NCI-H748 (cell line): ENCODE data around the gene ARF3.
A peak's percentile ranks its signal among the peaks of the same experiment; 100 is the strongest.
"Not testable (repeated sequence)": the region's sequence is repeated elsewhere in the genome, so short reads cannot be mapped to it uniquely, and the experiment has no call there.

Experiments
- DNase-seq: peaks from one replicate; lab custom pipeline; 2025; ENCODE audit not compliant: unreplicated experiment; lab: John Stamatoyannopoulos, UW

ARF3 gene

GRCh38 chr12:48933664-48934311 lies 23.5 kb downstream of the ARF3 start:
- DNase-seq, result no peak

GRCh38 chr12:48932878-48933277 lies 24.4 kb downstream of the ARF3 start:
- no peak for DNase-seq

- no peak for DNase-seq
These were observed 26.8 kb downstream of the ARF3 start for GRCh38 chr12:48930475-48930874.

DNA sequence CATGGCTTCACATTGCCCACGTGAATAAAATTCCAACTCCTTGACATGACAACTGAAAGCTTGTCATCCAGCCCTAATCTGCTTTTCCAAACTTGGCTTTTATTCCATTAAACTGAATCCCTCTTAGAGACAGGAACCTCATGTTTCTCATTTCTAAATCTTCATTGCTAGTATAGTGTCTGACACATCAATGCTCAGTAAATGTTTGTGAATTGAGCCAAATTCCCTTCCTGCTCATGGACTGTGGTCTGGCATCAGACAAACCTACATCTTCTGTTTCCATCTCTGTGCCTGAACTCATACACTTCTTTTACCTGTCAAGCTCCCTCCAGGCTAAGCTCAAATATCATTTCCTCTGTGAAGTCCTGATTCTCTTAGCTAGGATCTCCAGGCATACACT lies 27.7 kb downstream of the ARF3 start:
- DNase-seq, result no peak

DNA sequence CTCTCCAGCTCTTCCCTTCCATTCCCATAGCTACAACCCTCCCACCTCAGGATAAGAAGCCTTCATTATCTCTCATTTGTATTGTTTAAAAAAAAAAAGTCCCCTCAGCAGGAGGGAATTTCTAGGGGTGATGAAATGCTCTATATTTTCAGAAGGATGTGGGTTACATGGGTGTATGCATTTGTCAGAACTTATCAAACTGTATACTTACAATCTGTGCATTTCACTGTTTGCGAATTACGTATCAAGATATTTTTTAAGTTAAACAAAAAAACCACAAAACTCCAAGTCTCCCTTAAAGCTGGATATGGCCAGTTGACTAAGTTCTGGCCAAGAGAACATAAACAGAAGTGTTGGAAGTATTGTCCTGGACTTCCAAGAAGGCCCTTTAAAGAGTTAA lies 30.0 kb downstream of the ARF3 start:
- no peak for DNase-seq

DNA sequence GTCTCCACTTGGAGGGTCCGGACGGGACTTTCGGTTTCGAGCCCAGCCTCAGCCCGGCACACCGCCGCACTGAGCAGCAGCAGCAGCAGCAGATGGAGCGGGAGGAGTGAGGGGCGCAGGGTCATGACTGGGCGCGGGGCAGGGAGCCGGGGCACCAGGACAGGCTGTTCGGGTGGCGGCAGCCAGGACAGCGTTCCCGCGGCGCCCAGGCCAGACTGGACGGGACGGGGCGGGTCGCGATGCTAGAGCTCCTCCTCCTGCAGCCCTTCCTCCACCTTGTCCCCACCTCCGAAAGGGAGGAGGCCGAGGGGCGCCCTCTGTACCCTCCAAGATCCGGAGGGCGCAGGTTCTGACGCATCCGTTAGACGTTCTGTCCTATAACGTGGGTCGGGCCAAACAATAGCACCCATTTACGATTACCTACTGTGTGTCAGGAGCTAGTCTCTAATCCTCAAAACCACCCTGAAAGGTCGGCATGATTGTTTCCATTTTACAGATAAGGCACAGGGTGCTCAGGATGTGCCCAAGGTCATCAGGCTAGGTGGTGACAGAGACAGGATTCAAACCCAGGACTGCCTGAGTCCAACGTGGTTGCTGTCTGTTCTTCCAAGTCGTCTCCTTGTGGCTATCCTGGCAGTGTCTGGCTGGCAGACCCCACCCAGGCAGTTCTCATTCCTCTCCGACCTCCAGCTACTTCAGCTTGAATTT lies 31.8 kb downstream of the ARF3 start, which contains the start of gene FKBP11:
TSS of gene FKBP11 (minus strand) at position 189 of the 708 bp plus-strand sequence. CDS start at position 125, 64 bp downstream.
- DNase-seq, result peak; percentile 32

- peak; percentile 73 for DNase-seq
These were observed 32.5 kb downstream of the ARF3 start for GRCh38 chr12:48924617-48925303.

DNA sequence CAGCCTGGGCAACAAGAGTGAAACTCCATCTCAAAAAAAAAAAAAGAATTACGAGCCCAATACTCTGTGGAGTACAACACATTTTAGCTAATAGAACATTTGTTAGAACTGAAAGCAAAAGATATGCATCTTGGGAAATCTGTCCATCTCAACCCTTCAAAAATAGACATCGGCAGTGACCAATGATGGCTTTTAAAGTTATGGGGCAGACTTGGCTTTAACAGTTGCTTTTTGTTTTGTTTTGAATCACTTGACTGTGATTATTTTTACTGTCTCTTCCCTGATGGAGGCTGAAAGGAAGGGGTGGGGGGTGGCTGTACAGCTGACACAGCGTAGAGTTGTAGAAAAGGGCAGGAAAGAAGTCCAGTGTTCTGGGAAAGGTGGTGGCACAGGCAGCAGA lies 34.2 kb downstream of the ARF3 start:
- DNase-seq, result no peak

- DNase-seq, result no peak
These were observed 39.3 kb downstream of the ARF3 start for GRCh38 chr12:48917857-48918537.

DNA sequence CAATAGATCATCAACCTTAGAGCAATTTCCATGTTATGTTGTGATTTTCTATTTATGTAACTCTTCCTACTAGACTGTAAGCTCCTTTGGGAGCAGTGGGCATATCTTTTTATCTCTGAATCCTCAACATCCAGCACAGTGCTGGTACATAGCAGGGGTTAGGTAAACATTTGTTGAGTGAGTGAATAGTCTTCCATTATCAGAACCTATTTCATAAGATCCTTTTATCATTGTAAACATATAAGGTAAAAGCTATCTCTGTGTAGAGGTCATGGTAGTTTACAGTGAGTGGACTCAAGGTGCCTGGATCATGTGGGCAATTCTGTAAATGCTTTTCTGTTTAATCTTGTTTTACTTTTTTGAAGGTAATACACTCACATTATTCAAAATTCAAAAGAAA lies 47.1 kb downstream of the ARF3 start:
- DNase-seq, result peak; percentile 30

- not testable (repeated sequence) for DNase-seq
These were observed 47.6 kb downstream of the ARF3 start for GRCh38 chr12:48909698-48910097.

DNA sequence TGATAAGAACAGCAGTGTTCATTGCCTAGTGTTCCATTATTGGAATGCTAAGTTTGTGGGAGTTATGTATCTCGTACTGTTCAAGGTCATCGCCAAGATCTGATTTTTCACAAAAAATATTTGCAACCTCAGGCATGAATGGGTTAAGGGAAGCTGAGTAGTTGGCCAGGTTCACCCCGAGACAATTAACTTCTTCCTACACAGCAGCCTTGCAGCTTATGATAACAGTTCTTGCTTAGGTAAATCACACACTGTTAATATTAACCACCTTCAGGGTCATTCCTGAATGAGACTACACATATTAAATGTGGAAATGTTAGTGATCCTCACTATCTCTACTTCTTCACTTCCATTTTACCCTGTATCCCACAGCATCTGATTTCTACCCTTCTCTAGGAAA lies 50.0 kb downstream of the ARF3 start:
- DNase-seq, result no peak

DNA sequence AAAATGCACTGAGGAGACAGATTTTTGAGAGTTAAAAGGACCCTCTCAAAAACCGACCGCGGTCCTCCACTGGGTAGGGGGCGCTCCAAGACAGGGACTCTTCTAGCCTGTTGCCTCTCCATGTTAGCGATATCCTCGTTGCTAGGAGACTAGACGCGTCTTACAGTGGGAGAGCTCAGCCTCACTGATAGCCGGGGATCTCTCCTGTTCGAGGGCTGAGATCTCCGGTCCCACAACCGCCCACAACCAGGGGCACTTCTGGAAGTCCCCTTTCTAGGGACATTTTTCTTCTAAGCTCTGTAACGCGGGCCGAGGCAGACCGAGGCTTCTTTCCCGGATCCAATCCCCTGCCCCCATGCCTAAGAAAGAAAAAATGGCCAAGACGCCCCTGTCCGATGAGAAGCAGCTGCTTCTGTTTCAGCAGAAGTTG lies 53.3 kb downstream of the ARF3 start:
- DNase-seq, result peak; percentile 92

DNA sequence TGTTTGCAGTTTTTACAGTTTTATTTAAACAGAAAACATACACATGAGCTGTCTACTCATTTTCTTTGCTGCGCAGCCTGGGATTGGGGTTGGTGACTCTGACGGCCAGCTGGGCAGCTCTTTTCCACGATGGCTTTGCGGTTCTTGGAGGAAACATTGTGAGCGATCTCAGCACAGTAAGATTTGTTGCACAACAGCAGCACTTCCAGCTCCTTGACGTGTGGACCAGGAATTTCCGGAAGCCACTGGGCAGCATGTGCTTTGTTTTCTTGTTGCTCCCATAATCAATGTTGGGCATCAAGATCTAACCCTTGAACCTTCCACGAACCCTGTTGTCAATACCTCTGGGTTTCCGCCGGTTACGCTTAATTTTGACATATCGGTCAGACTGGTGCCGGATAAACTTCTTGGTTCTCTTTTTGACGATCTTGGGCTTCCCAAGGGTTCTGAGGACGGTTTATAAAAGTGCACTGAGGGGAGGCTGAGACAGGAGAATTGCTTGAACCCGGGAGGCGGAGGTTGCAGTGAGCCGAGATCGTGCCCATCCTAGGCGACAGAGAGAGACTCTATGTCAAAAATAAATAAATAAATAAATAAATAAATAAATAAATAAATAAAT lies 53.8 kb downstream of the ARF3 start:
- no peak for DNase-seq

GRCh38 chr12:48901278-48901677 lies 56.0 kb downstream of the ARF3 start:
- no peak for DNase-seq

DNA sequence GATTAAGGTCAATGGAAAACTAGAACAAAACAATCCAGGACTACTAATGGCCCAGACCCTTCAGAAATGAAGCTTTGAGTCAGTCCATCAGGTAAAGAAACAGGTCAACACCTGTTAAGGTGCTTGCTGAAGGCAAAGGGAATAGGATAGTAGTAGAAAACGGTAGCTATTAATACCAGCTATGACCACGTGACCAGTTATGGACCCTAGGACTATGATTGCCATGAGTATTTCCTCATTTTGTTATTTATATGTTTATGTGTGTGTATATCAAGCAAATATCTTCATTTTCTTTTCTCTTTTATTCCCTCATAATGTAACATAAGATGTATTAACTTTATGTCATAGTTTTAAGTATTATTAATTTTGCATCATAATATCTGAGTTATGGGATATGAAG lies 57.6 kb downstream of the ARF3 start:
- no peak for DNase-seq

GRCh38 chr12:48894271-48894670 lies 63.0 kb downstream of the ARF3 start:
- no peak for DNase-seq

DNA sequence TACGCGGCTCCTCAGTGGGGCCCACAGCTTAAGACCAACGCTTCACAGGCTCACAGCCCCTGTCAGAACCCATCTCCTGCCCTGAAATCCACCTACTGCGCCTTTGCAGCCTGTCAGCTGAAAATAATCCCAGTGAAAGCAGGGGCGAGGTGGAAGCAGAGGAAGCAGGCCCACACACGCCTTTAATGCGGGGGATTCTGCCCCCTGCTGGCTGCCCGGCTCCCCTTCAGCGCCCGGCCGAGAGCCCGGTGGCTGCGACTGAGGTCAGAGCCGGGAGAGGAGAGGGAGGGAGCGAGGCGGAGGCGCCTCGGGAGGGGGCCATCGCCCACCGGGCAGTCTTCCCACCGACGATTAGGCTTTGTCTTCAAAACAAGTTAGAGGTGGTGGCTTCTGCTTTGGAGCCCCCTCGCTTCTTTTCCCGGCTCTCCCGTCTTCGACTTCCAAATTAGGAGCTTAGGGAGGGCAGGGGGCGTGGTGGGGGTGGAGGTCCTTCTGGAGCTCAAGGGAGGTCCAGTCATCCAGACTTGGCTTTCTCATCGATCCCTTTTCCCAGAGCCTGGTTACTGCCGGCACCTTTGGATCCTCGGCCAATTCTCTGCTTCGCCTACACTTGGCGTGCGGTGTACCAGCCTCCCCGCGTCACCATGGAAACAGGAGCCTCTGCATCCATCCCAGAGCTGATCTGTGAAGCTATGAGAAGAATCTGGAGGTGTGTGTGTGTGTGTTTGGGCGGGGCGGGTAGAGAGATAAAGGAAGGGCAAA lies 66.4 kb downstream of the ARF3 start:
- DNase-seq, result peak; percentile 87

GRCh38 chr12:48889679-48890078 lies 67.6 kb downstream of the ARF3 start:
- no peak for DNase-seq
